ENCODE measurements around the gene MLANA.

Gene MLANA

GRCh38 chr9:5909976-5910375, 19.3 kb downstream of the MLANA start:
- no peak for DNase-seq

DNA sequence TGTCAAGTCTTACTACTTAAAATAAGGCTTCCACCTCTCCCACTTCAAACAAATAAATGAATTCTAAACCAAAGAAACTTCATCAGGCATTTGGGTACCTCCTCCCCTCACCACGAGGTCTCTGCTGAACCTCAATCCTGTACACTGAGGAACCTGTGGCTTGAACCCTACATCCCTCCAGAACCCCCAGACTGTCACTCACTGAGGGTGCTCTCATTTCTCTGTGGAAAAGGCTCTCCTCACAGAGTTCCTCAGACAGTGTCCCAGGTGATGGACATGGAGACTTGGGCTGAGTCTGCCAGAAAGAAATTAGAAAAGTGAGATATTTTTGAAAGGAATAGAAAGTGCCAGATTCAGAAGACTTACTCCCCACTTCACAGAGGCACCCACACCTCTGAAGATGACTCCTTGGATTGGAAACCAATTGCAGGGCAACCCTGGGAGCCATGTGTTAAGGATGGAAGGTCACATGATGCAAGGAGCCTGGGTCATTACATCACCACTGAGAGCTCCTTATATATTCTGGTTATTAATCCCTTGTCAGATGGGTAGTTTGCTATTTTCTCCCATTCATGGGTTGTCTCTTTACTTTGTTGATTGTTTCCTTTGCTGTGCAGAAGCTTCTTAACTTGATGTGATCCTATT, 19.8 kb downstream of the MLANA start:
- no peak for DNase-seq

GRCh38 chr9:5915438-5915837, 24.7 kb downstream of the MLANA start:
- DNase-seq, result no peak

DNA sequence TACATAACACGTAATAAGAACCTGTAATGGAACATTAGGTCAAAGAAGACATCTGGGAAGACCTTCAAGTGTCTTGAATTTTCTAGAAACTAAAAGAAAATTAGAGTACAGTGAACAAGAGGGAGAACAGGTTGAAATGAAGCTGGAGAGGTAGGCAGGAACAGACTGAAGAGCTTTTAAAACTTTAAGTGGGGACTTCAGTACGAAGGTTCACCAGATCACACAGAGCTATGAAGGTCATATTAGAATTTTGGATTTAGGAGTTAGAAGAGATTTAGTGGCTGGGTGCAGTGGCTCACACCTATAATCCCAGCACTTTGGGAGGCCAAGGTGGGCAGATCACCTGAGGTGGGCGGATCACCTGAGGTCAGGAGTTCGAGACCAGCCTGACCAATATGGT, 26.6 kb downstream of the MLANA start:
- DNase-seq, result no peak

- no peak for DNase-seq
Measured at GRCh38 chr9:5917888-5918287, 27.2 kb downstream of the MLANA start.

GRCh38 chr9:5918460-5918859, 27.8 kb downstream of the MLANA start:
- no peak for DNase-seq

GRCh38 chr9:5920860-5921328, 30.2 kb downstream of the MLANA start:
- DNase-seq, result no peak

- DNase-seq, result no peak
Measured at GRCh38 chr9:5922192-5922591, 31.5 kb downstream of the MLANA start.

DNA sequence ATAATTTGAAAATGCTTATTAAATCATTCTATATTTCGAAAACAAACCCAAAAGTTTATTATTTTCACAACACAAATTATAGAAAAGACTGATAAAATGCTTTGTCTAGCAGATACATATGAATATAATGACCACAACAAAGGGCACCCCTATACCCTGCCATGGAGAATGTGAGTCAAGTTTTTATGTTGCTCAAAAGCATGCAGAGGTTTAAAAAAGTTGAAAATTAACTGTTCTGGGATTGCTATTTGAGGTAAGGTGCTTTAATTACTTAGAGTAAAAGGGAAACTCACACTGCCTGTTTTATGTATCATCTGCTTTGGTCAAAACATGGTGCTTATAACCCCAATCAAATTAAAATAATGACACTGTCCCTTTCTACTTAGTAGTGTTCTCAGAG, 41.0 kb downstream of the MLANA start:
- DNase-seq, result no peak

GRCh38 chr9:5938449-5938848, 47.8 kb downstream of the MLANA start:
- DNase-seq, result no peak

- no peak for DNase-seq
Measured at GRCh38 chr9:5939530-5939929, 48.8 kb downstream of the MLANA start.

GRCh38 chr9:5941214-5941613, 50.5 kb downstream of the MLANA start:
- no peak for DNase-seq

DNA sequence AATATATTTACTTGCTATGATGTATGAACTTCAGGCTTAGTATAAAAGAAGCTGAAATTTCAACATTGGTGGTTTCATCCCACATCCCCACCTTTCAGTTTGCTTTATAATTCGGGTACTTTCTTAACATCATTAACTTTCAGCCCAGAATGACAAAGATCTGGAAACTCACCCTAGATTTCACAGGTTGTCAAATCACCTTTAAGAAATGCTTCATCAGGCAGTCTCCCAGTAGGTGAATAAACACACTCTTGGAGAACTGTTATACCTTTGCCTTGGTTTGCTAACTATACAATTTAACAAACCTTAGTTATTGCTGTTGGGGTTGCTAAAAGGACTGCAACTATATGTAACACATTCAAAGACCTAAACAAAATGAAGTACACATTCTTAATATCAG, 54.4 kb downstream of the MLANA start:
- DNase-seq, result no peak

DNA sequence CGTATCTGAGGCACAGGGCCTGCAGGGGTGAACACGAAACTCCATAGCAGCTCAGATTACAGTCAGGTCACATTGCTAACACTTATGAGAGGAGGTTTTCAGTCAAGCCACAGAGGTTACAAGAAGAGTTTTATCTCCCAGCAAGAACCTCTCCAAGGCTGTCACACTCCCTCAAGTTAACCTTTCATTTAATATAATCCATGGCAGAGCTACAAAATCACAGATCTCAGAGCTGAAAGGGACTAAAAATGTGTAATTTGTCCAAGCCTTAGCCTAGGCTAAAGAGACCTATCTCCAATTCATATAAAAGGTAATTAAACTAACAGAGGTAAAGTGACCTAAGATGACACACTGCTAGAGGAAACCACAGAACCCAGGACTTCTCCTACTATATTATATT, 57.2 kb downstream of the MLANA start:
- DNase-seq, result no peak

DNA sequence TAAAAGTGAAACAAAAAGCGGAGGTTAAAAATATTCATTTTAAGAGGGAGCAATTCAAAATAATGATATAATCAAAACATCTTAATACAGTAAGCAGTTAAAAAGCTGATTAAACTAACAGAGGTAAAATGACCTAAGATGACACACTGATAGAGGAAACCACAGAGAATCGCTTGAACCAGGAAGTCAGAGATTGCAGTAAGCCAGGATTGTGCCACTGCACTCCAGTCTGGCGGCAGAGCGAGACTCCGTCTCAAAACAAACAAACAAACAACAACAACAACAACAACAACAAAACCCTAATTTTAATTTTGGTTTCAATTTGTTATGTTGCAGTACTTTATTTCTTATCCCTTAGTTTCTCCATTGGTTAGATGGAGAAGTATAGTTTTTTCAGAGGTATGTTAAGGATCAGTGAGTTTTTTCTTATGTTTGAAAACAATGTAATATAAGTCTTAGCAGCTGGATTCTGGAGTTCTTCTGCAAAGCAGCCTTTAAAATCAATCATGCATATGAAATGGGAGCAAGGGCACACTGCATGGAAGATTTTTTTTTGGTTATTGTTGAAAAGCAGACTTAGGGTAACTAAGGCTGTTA, 58.5 kb downstream of the MLANA start:
- DNase-seq, result no peak

DNA sequence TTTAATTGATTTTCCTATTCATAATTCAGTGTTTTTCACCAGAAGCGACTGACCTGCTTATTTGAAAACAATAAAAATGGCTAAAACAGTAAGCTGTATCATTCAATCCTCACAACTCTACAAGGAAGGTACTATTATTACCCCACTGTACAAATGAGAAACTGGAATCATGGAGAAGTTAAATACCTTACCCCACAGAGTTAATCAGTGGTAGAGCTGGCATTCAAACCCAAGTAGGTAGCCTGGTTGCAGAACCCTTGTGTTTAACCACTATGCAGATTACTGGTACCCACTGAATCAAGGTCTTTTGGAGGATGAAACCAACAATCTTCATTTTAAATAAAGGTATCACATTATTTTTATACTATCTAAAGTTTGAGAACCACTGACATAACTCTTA, 59.6 kb downstream of the MLANA start:
- DNase-seq, result no peak

DNA sequence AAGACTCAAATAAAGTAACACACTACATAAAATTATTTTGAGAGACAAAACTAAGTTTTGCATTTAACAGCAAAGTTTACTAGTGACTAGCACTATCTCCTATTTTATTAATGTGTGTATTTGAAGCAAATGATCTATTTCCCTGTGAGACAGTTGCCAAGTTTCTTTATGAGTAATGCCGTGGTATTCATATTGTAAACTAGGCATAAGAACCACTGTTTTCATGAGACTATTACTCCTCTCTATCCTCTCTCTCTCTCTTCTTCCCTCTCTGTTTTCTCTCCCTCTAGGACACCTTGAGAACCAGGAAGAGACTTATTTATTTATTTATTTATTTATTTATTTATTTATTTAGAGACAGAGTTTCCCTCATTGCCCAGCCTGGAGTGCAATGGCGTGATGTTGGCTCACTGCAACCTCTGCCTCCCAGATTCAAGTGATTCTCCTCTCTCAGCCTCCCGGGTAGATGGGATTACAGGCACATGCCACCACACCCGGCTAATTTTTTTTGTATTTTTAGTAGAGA, 61.1 kb downstream of the MLANA start:
- no peak for DNase-seq

DNA sequence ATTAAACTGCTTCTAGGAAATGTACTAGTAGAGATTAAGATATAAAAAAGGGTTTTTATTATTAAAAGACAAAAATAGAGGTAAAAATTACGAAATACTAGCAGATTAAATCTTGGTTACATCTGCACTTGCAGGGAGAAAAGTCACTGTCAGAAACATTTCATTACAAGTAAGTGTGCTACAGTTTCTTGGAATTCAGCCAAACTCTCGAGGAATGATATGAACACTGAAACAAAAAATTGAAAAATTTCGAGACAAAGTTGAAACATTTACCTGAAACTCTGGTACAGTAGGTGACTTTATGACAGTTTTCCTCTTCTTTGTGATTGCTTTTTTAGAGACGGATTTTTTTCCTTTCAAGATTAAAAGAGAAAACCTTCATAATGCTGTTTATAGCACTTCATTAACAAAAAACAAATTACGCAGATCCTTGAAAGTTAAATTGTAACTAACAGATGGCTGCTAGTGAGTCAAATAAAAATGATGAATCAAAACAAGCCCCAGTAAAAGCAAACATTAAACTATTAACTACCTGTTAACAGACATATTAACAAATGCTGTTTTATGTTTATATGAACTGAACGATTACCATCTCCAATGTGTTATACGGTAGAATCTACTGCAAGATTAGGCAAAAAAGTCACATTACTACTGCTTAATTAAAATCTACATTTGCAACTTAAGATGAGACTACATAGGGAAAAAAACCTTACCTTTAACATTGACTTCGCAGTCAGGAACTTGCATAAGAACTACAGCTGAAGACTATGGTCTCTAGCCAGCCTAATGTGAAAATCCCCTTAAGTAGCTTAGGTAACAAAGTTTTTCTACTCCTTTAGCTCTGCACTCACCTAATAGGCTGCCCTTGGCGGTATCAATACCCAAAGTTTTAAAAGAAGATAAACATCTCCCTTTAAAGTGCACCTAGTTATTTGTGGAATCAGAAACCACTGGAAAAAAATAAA, 63.3 kb downstream of the MLANA start:
- no peak for DNase-seq

DNA sequence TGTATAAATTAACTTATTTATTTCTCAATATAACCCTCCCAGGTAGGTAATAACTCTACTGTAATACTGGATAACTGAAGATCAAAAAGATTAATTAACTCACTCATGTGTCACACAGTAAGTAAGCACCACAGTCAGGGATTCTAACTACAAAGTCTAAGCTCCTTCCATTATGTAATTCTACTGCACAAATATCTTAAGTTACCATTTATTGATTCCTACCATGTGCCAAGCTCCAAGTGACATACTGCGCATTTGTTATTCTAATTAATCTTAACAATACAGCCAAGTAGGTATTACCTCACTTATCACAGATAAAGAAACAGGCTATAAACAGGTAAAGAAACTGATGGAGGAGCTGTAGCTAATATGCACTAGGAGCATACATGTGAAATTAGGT, 66.5 kb downstream of the MLANA start:
- no peak for DNase-seq

DNA sequence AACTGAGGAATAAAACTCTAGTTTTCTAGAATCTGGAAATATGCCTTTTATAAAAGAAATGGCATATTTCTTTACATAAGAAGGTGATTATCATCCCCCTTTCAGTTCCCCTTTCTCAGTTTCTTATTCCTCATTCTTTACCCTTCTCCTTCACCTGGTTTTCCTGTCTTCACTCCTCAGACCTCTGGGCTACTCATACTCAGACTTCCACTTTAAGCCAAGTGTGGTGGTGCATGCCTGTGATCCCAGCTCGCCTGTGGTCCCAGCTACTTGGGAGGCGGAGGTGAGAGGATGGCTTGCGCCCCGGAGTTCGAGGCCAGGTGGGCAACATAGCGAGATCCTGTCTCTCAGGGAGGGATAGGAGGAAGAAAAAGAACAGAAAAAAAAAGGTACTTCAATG, 67.6 kb downstream of the MLANA start:
- no peak for DNase-seq

Data from NCI-H1436 treated with DMSO at 0.1 percent for 48 hours (cell line).